ENCODE data around the gene DNAH10. TPM values are rescaled to one million over a fixed set of nuclear protein-coding genes. Genes with fewer than 3 reads are reported as not detected.

Gene DNAH10
- total and polyA plus RNA-seq, 2 of the 13 experiments (the other 11 are each of a cell fraction or from before 2014, with no cell fraction given) = 0.01 to 0.02 TPM

GRCh38 chr12:123900871-123901376, 138.8 kb downstream of the DNAH10 start:
- POLR2A ChIA-PET = no interaction called here
- no peak overlapping the region for H2AFZ ChIP-seq (ENCODE audit: low read length)
- intact Hi-C loops (cut with micrococcal nuclease; ENCODE audit: unreplicated experiment) = no loop called here

More at GRCh38 chr12:123900871-123901376, 138.8 kb downstream of the DNAH10 start:
- Histone ChIP-seq H4K20me1 (ENCODE audit: insufficient read depth, low read length) (no peaks in the 10 kb centered on the region), H3K4me2 (ENCODE audit: low read depth, low read length) (peak overlapping the region; percentile 37; the same call in 1 of the 2 replicates), H3K27ac (ENCODE audit: extremely low read length, insufficient read depth, low read length) (no peak overlapping the region), H3K27me3 (ENCODE audit: control insufficient read depth in 1 of 2, insufficient read depth in 2 of 2, low read length in 2 of 2) (peaks cover 2 to 60% of the 10 kb centered on the region in 2 experiments; a peak in 4 of 5 replicates), H3K36me3 (replicated peaks in 1 of 2; ENCODE audit: control insufficient read depth in 1 of 2, insufficient read depth in 2 of 2, low read length in 2 of 2) (no peaks in the 10 kb centered on the region), H3K4me1 (ENCODE audit: insufficient read depth, low read length) (peaks cover 3% of the 10 kb centered on the region), H3K9ac (ENCODE audit: insufficient read depth, low read depth, low read length) (no peak overlapping the region), H3K9me3 (ENCODE audit: low read length) (no peaks in the 10 kb centered on the region), H3K4me3 (replicated peaks in 1 of 3; ENCODE audit: insufficient read depth in 1 of 3, low read depth in 2 of 3, low read length in 3 of 3) (peak overlapping the region in 1 of 3 experiments; percentile 20; a peak in 1 of 6 replicates), H3K79me2 (ENCODE audit: insufficient read depth, low read length) (no peaks in the 10 kb centered on the region)
- TF ChIP-seq SALL1 (CRISPR knock-in tag; IDR thresholded peaks at IDR 0.05) = peak; percentile 13; the same call in 1 of the 2 replicates
- no peak for TF ChIP-seq ZFP90 (CRISPR knock-in tag; IDR thresholded peaks at IDR 0.05; ENCODE audit: borderline replicate concordance)
- peak; percentile 44; the same call in 1 of the 2 replicates for TF ChIP-seq NFYC (CRISPR knock-in tag; IDR thresholded peaks at IDR 0.05)
- no peak for TF ChIP-seq USF2 (IDR thresholded peaks at IDR 0.05; ENCODE audit: low read depth, low read length)
- TF ChIP-seq USF2 (CRISPR knock-in tag; IDR thresholded peaks at IDR 0.05; ENCODE audit: borderline replicate concordance) = peak; percentile 23; the same call in 1 of the 2 replicates
- no peak for TF ChIP-seq ATAD3A (CRISPR knock-in tag; IDR thresholded peaks at IDR 0.05)
- TF ChIP-seq, protein P1, sequence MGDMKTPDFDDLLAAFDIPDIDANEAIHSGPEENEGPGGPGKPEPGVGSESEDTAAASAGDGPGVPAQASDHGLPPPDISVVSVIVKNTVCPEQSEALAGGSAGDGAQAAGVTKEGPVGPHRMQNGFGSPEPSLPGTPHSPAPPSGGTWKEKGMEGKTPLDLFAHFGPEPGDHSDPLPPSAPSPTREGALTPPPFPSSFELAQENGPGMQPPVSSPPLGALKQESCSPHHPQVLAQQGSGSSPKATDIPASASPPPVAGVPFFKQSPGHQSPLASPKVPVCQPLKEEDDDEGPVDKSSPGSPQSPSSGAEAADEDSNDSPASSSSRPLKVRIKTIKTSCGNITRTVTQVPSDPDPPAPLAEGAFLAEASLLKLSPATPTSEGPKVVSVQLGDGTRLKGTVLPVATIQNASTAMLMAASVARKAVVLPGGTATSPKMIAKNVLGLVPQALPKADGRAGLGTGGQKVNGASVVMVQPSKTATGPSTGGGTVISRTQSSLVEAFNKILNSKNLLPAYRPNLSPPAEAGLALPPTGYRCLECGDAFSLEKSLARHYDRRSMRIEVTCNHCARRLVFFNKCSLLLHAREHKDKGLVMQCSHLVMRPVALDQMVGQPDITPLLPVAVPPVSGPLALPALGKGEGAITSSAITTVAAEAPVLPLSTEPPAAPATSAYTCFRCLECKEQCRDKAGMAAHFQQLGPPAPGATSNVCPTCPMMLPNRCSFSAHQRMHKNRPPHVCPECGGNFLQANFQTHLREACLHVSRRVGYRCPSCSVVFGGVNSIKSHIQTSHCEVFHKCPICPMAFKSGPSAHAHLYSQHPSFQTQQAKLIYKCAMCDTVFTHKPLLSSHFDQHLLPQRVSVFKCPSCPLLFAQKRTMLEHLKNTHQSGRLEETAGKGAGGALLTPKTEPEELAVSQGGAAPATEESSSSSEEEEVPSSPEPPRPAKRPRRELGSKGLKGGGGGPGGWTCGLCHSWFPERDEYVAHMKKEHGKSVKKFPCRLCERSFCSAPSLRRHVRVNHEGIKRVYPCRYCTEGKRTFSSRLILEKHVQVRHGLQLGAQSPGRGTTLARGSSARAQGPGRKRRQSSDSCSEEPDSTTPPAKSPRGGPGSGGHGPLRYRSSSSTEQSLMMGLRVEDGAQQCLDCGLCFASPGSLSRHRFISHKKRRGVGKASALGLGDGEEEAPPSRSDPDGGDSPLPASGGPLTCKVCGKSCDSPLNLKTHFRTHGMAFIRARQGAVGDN (CRISPR knock-in tag; IDR thresholded peaks at IDR 0.05) = peak; percentile 11; the same call in 1 of the 2 replicates
- TF ChIP-seq ZNF275 (CRISPR knock-in tag; IDR thresholded peaks at IDR 0.05; ENCODE audit: borderline replicate concordance) = no peak
- TF ChIP-seq NFYB (CRISPR knock-in tag; IDR thresholded peaks at IDR 0.05) = peak; percentile 44
- TF ChIP-seq ZNF788 (CRISPR knock-in tag; IDR thresholded peaks at IDR 0.05; ENCODE audit: borderline replicate concordance) = no peak
- 27% methylated on average over 7 of the region's 9 CpGs for WGBS (ENCODE audit: low lambda C conversion rate)
- DNase-seq (ENCODE audit: low spot score) = no peak
- ATAC-seq = peak; percentile 61
- BruUV-seq (replicated peaks) = no TSS peak
- CTCF ChIA-PET (ENCODE audit: low intra/inter-chr PET ratio, low total read pairs) = no interaction called here
- in situ Hi-C loops (cut with HindIII; ENCODE audit: extremely low pct_ligation_motif_present, low pct_unique_long_range_greater_than_20kb) = no loop called here
- FAIRE-seq = no peak
